Measurements from ENCODE around the gene KIR2DL1.

DNA sequence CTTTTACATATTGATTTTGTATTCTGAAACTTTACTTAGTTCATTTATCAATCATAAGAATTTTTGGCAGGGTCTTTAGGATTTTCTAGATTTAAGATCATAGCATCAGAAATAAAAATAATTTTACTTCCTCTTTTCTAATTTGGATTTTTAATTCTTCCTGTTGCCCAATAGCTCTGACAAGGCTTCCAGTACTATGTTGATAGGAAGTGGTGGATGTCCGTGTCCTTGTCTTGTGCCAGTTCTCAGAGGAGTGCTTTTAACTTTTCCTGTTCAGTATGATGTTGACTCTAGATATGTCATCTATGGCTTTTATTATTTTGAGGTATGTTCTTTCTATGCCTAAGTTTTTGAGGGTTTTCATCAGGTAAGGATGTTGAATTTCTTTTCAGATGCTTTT is 26.2 kb downstream of the KIR2DL1 start:
- TF ChIP-seq, protein P1, sequence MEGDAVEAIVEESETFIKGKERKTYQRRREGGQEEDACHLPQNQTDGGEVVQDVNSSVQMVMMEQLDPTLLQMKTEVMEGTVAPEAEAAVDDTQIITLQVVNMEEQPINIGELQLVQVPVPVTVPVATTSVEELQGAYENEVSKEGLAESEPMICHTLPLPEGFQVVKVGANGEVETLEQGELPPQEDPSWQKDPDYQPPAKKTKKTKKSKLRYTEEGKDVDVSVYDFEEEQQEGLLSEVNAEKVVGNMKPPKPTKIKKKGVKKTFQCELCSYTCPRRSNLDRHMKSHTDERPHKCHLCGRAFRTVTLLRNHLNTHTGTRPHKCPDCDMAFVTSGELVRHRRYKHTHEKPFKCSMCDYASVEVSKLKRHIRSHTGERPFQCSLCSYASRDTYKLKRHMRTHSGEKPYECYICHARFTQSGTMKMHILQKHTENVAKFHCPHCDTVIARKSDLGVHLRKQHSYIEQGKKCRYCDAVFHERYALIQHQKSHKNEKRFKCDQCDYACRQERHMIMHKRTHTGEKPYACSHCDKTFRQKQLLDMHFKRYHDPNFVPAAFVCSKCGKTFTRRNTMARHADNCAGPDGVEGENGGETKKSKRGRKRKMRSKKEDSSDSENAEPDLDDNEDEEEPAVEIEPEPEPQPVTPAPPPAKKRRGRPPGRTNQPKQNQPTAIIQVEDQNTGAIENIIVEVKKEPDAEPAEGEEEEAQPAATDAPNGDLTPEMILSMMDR (conservative IDR thresholded peaks at IDR 0.05; ENCODE audit: low read length): no peak
- no peak for TF ChIP-seq EZH2phosphoT487 (IDR thresholded peaks at IDR 0.05; ENCODE audit: borderline replicate concordance)

Data from Loucy (cell line).